ENCODE results near the gene SHB. TPM values are rescaled to one million over a fixed set of nuclear protein-coding genes. Genes with fewer than 3 reads are reported as not detected.

SHB gene
- total and polyA plus RNA-seq, 2 of the 13 experiments (the other 11 are each of a cell fraction or from before 2014, with no cell fraction given), result 19.4 to 20.7 TPM

GRCh38 chr9:37908283-37908682 is 160.7 kb downstream of the SHB start:
- in situ Hi-C loops (cut with HindIII; ENCODE audit: extremely low pct_ligation_motif_present, low pct_unique_long_range_greater_than_20kb), result loop anchor here (5.0 to 25.0 kb wide), 4 partner anchors 164 to 447 kb away; partner anchors contain the start of gene POLR1E

GRCh38 chr9:37906312-37907239 is 162.5 kb downstream of the SHB start:
- no TSS peak for BruUV-seq (replicated peaks)
- CTCF ChIA-PET (ENCODE audit: low intra/inter-chr PET ratio, low total read pairs), result no interaction called here

More at GRCh38 chr9:37908283-37908682, 160.7 kb downstream of the SHB start:
- ATAC-seq (no peak), FAIRE-seq (peak; percentile 12), DNase-seq (ENCODE audit: low spot score) (no peak)
- H3K9me3 ChIP-seq (ENCODE audit: low read length), result no peaks in the 10 kb centered on the region
- CTCF ChIA-PET (ENCODE audit: low intra/inter-chr PET ratio, low total read pairs), result no interaction called here
- no peaks in the 10 kb centered on the region for H3K36me3 ChIP-seq (replicated peaks in 1 of 2; ENCODE audit: control insufficient read depth in 1 of 2, insufficient read depth in 2 of 2, low read length in 2 of 2)
- no peak overlapping the region for H2AFZ ChIP-seq (ENCODE audit: low read length)
- no peak overlapping the region for H3K9ac ChIP-seq (ENCODE audit: insufficient read depth, low read depth, low read length)
- H3K79me2 ChIP-seq (ENCODE audit: insufficient read depth, low read length), result peaks cover 2% of the 10 kb centered on the region
- H3K27me3 ChIP-seq (ENCODE audit: control insufficient read depth in 1 of 2, insufficient read depth in 2 of 2, low read length in 2 of 2), result no peaks in the 10 kb centered on the region; a peak in 1 of 5 replicates
- intact Hi-C loops (cut with micrococcal nuclease; ENCODE audit: unreplicated experiment), result no loop called here
- H4K20me1 ChIP-seq (ENCODE audit: insufficient read depth, low read length), result no peaks in the 10 kb centered on the region
- 12% methylated on average over 4 of the region's 4 CpGs for WGBS (ENCODE audit: low lambda C conversion rate)
- peak overlapping the region; percentile 34; the same call in 1 of the 2 replicates for H3K4me2 ChIP-seq (ENCODE audit: low read depth, low read length)
- H3K27ac ChIP-seq (ENCODE audit: extremely low read length, insufficient read depth, low read length), result peak overlapping the region; percentile 28
- H3K4me3 ChIP-seq (replicated peaks in 1 of 3; ENCODE audit: insufficient read depth in 1 of 3, low read depth in 2 of 3, low read length in 3 of 3), result no peak overlapping the region
- no TSS peak for BruUV-seq (replicated peaks)
- 0 out of 2 replicates have a peak, but pooled peaks have one; percentile 24 for TF ChIP-seq ZNF878 (CRISPR knock-in tag; IDR thresholded peaks at IDR 0.05)
- TF ChIP-seq HNRNPLL (IDR thresholded peaks at IDR 0.05; ENCODE audit: low read depth, low read length, poor library complexity, severe bottlenecking), result no peak
- POLR2A ChIA-PET, result interaction anchor here (0.6 to 2.2 kb wide), 18 partner anchors 56 to 529 kb away, joined by 3 to 14 read pairs (median 4); partner anchors contain the start of genes ALDH1B1, GRHPR, POLR1E and TRMT10B
- peaks cover 50% of the 10 kb centered on the region for H3K4me1 ChIP-seq (ENCODE audit: insufficient read depth, low read length)

More at GRCh38 chr9:37906312-37907239, 162.5 kb downstream of the SHB start:
- Histone ChIP-seq H3K4me1 (ENCODE audit: insufficient read depth, low read length) (peaks cover 65% of the 10 kb centered on the region), H3K79me2 (ENCODE audit: insufficient read depth, low read length) (peaks cover 19% of the 10 kb centered on the region), H3K4me2 (ENCODE audit: low read depth, low read length) (no peak overlapping the region), H3K9me3 (ENCODE audit: low read length) (no peaks in the 10 kb centered on the region), H3K9ac (ENCODE audit: insufficient read depth, low read depth, low read length) (no peak overlapping the region), H3K27ac (ENCODE audit: extremely low read length, insufficient read depth, low read length) (no peak overlapping the region), H4K20me1 (ENCODE audit: insufficient read depth, low read length) (no peaks in the 10 kb centered on the region), H3K36me3 (replicated peaks in 1 of 2; ENCODE audit: control insufficient read depth in 1 of 2, insufficient read depth in 2 of 2, low read length in 2 of 2) (no peaks in the 10 kb centered on the region), H3K4me3 (replicated peaks in 1 of 3; ENCODE audit: insufficient read depth in 1 of 3, low read depth in 2 of 3, low read length in 3 of 3) (no peak overlapping the region), H2AFZ (ENCODE audit: low read length) (no peak overlapping the region), H3K27me3 (ENCODE audit: control insufficient read depth in 1 of 2, insufficient read depth in 2 of 2, low read length in 2 of 2) (no peaks in the 10 kb centered on the region; a peak in 1 of 5 replicates)
- ATAC-seq (no peak), DNase-seq (ENCODE audit: low spot score) (no peak), FAIRE-seq (no peak)
- POLR2A ChIA-PET, result no interaction called here
- in situ Hi-C loops (cut with HindIII; ENCODE audit: extremely low pct_ligation_motif_present, low pct_unique_long_range_greater_than_20kb) (loop anchor here (5.0 to 25.0 kb wide), 4 partner anchors 166 to 448 kb away; partner anchors contain the start of gene POLR1E), intact Hi-C loops (cut with micrococcal nuclease; ENCODE audit: unreplicated experiment) (no loop called here)
- TF ChIP-seq NFATC3 (CRISPR knock-in tag; IDR thresholded peaks at IDR 0.05), result no peak
- TF ChIP-seq ZBTB33 (CRISPR knock-in tag; IDR thresholded peaks at IDR 0.05), result 0 out of 2 replicates have a peak, but pooled peaks have one; percentile 38
- WGBS (ENCODE audit: low lambda C conversion rate), result 75% methylated on average over 11 of the region's 11 CpGs

Data from HepG2 (cell line).